ENCODE data around the gene AGRN.

The AGRN gene

GRCh38 chr1:1071486-1072298 lies 51.8 kb downstream of the AGRN start:
- Histone ChIP-seq H3K18ac (ENCODE audit: low read depth in 1 of 2, low read length in 2 of 2) (no peak overlapping the region), H2BK5ac (ENCODE audit: low read depth, low read length, poor library complexity, severe bottlenecking) (no peak overlapping the region), H3K4me2 (ENCODE audit: low read length, poor library complexity, severe bottlenecking) (no peak overlapping the region), H3K4me3 (ENCODE audit: insufficient read depth in 1 of 2, low read depth in 1 of 2, low read length in 2 of 2) (peak overlapping the region in 1 of 2 experiments; percentile 15), H3K9ac (ENCODE audit: low read length) (no peak overlapping the region), H3K36me3 (ENCODE audit: control insufficient read depth in 1 of 2, insufficient read depth in 2 of 2, low read depth in 1 of 2, low read length in 2 of 2) (peaks cover 0 to 12% of the 10 kb centered on the region in 2 experiments), H2AK5ac (ENCODE audit: low read length, severe bottlenecking) (no peak overlapping the region), H3K27ac (ENCODE audit: low read length, poor library complexity, severe bottlenecking) (no peak overlapping the region), H3K9me3 (ENCODE audit: control insufficient read depth, low read length) (no peaks in the 10 kb centered on the region), H2BK15ac (ENCODE audit: low read depth, poor library complexity, severe bottlenecking) (no peak overlapping the region), H4K91ac (ENCODE audit: low read length) (no peak overlapping the region), H2BK120ac (ENCODE audit: low read depth, low read length) (no peak overlapping the region), H3K79me1 (replicated peaks; ENCODE audit: low read length, poor library complexity, severe bottlenecking) (peaks cover 1% of the 10 kb centered on the region), H2BK12ac (ENCODE audit: low read length in 2 of 2) (no peak overlapping the region), H3K14ac (ENCODE audit: low read length in 2 of 2) (no peak overlapping the region), H2AFZ (ENCODE audit: low read depth, low read length) (no peak overlapping the region), H3K4me1 (ENCODE audit: control insufficient read depth, insufficient read depth, low read depth, low read length) (peaks cover 33% of the 10 kb centered on the region), H3K27me3 (ENCODE audit: control insufficient read depth in 1 of 2, insufficient read depth in 1 of 2, low read length in 2 of 2) (peaks cover 0 to 53% of the 10 kb centered on the region in 2 experiments), H3K4ac (ENCODE audit: low read depth in 1 of 2, low read length in 2 of 2) (no peak overlapping the region), H4K8ac (ENCODE audit: low read length) (no peak overlapping the region), H3K23ac (ENCODE audit: low read length in 2 of 2) (no peak overlapping the region)
- WGBS, result 88% methylated on average over 54 of the region's 56 CpGs
- DNase-seq, result no peak

- peak overlapping the region; percentile 3 for H4K8ac ChIP-seq (ENCODE audit: low read length)
- H4K91ac ChIP-seq (ENCODE audit: low read length), result peak overlapping the region; percentile 22
- H3K4me2 ChIP-seq (ENCODE audit: low read length, poor library complexity, severe bottlenecking), result no peak overlapping the region
- peak overlapping the region in 1 of 2 experiments; percentile 15 for H3K4me3 ChIP-seq (ENCODE audit: insufficient read depth in 1 of 2, low read depth in 1 of 2, low read length in 2 of 2)
- H2BK5ac ChIP-seq (ENCODE audit: low read depth, low read length, poor library complexity, severe bottlenecking), result no peak overlapping the region
- H3K4me1 ChIP-seq (ENCODE audit: control insufficient read depth, insufficient read depth, low read depth, low read length), result peaks cover 33% of the 10 kb centered on the region
- H3K18ac ChIP-seq (ENCODE audit: low read depth in 1 of 2, low read length in 2 of 2), result no peak overlapping the region
- no peak overlapping the region for H3K27ac ChIP-seq (ENCODE audit: low read length, poor library complexity, severe bottlenecking)
- DNase-seq, result no peak
- peaks cover 1% of the 10 kb centered on the region for H3K79me1 ChIP-seq (replicated peaks; ENCODE audit: low read length, poor library complexity, severe bottlenecking)
- H3K9ac ChIP-seq (ENCODE audit: low read length), result no peak overlapping the region
- peaks cover 0 to 52% of the 10 kb centered on the region in 2 experiments for H3K27me3 ChIP-seq (ENCODE audit: control insufficient read depth in 1 of 2, insufficient read depth in 1 of 2, low read length in 2 of 2)
- WGBS, result 81% methylated on average over 21 of the region's 21 CpGs
- H3K4ac ChIP-seq (ENCODE audit: low read depth in 1 of 2, low read length in 2 of 2), result no peak overlapping the region
- peak overlapping the region; percentile 37 for H2BK15ac ChIP-seq (ENCODE audit: low read depth, poor library complexity, severe bottlenecking)
- H2BK12ac ChIP-seq (ENCODE audit: low read length in 2 of 2), result no peak overlapping the region
- no peak overlapping the region for H3K23ac ChIP-seq (ENCODE audit: low read length in 2 of 2)
- no peak overlapping the region for H3K14ac ChIP-seq (ENCODE audit: low read length in 2 of 2)
- H2AK5ac ChIP-seq (ENCODE audit: low read length, severe bottlenecking), result no peak overlapping the region
- H2BK120ac ChIP-seq (ENCODE audit: low read depth, low read length), result no peak overlapping the region
- H3K9me3 ChIP-seq (ENCODE audit: control insufficient read depth, low read length), result no peaks in the 10 kb centered on the region
- peaks cover 0 to 9% of the 10 kb centered on the region in 2 experiments for H3K36me3 ChIP-seq (ENCODE audit: control insufficient read depth in 1 of 2, insufficient read depth in 2 of 2, low read depth in 1 of 2, low read length in 2 of 2)
- no peak overlapping the region for H2AFZ ChIP-seq (ENCODE audit: low read depth, low read length)
Observed at GRCh38 chr1:1072299-1072848, 52.5 kb downstream of the AGRN start.

GRCh38 chr1:1072849-1073742 lies 53.2 kb downstream of the AGRN start:
- Histone ChIP-seq H2AK5ac (ENCODE audit: low read length, severe bottlenecking) (no peak overlapping the region), H2BK15ac (ENCODE audit: low read depth, poor library complexity, severe bottlenecking) (no peak overlapping the region), H3K4me1 (ENCODE audit: control insufficient read depth, insufficient read depth, low read depth, low read length) (peaks cover 28% of the 10 kb centered on the region), H3K23ac (ENCODE audit: low read length in 2 of 2) (no peak overlapping the region), H4K91ac (ENCODE audit: low read length) (peak overlapping the region; percentile 43), H3K9me3 (ENCODE audit: control insufficient read depth, low read length) (no peaks in the 10 kb centered on the region), H2BK120ac (ENCODE audit: low read depth, low read length) (no peak overlapping the region), H3K18ac (ENCODE audit: low read depth in 1 of 2, low read length in 2 of 2) (no peak overlapping the region), H3K14ac (ENCODE audit: low read length in 2 of 2) (no peak overlapping the region), H2BK5ac (ENCODE audit: low read depth, low read length, poor library complexity, severe bottlenecking) (no peak overlapping the region), H3K9ac (ENCODE audit: low read length) (no peak overlapping the region), H3K79me1 (replicated peaks; ENCODE audit: low read length, poor library complexity, severe bottlenecking) (peaks cover 1% of the 10 kb centered on the region), H4K8ac (ENCODE audit: low read length) (peak overlapping the region; percentile 3), H3K27me3 (ENCODE audit: control insufficient read depth in 1 of 2, insufficient read depth in 1 of 2, low read length in 2 of 2) (peaks cover 0 to 45% of the 10 kb centered on the region in 2 experiments), H3K27ac (ENCODE audit: low read length, poor library complexity, severe bottlenecking) (no peak overlapping the region), H3K4me3 (ENCODE audit: insufficient read depth in 1 of 2, low read depth in 1 of 2, low read length in 2 of 2) (no peak overlapping the region), H3K4ac (ENCODE audit: low read depth in 1 of 2, low read length in 2 of 2) (no peak overlapping the region), H3K36me3 (ENCODE audit: control insufficient read depth in 1 of 2, insufficient read depth in 2 of 2, low read depth in 1 of 2, low read length in 2 of 2) (peaks cover 0 to 3% of the 10 kb centered on the region in 2 experiments), H3K4me2 (ENCODE audit: low read length, poor library complexity, severe bottlenecking) (no peak overlapping the region), H2AFZ (ENCODE audit: low read depth, low read length) (no peak overlapping the region), H2BK12ac (ENCODE audit: low read length in 2 of 2) (no peak overlapping the region)
- 88% methylated on average over 23 of the region's 28 CpGs for WGBS
- DNase-seq, result no peak
